H7 (cell line): ENCODE results near the gene RPTOR. TPM values are rescaled to one million over a fixed set of nuclear protein-coding genes. Genes with fewer than 3 reads are reported as not detected.

Experiments used
- DNase-seq: peaks from one replicate; pipeline ENCODE4 v3.0.0; 2012
- H3K27me3 ChIP-seq: 2 replicates; pipeline ENCODE4 v1.6.0; 2011; ENCODE audit warnings: mild to moderate bottlenecking, low read length; ENCODE audit not compliant: control insufficient read depth, insufficient read depth
- H3K36me3 ChIP-seq: replicated peaks from 2 replicates; pipeline ENCODE4 v1.5.1; 2011; ENCODE audit warnings: low read length; ENCODE audit not compliant: control insufficient read depth, insufficient read depth
- H3K4me3 ChIP-seq: 2 replicates; pipeline ENCODE4 v1.5.1; 2011; ENCODE audit warnings: low read depth, mild to moderate bottlenecking, control low read depth, low read length, moderate library complexity; ENCODE audit not compliant: insufficient read depth
- total RNA-seq: library from RNA; depleted of rRNA; stranded (reverse); fragments of >200 nt; shearing (Covaris generic); gene quantifications from 2 replicates; pipeline ENCODE4 v1.2.3, GENCODE V29; 2014

RPTOR gene
- total RNA-seq, 1 experiment from 2014 or later: 20.9 TPM

DNA sequence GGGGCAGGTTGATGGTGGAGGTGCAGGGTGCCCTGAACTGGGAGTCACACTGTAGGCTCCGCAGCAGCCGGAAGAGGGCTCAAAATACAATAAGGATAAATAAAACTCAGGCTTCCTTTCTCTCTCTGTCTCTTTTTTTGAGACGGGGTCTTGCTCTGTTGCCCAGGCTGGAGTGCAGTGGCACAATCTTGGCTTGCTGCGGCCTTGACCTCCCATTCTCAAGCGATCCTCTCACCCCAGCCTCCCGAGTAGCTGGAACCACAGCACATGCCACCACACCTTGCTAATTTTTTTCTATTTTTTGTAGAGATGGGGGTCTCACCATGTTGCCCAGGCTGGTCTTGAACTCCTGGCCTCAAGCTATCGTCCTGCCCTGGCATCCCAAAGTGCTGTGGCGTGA, 35.3 kb upstream of the RPTOR start:
- no peak for DNase-seq
- no peak overlapping the region for H3K4me3 ChIP-seq
- H3K36me3 ChIP-seq: no peaks in the 10 kb centered on the region
- no peaks in the 10 kb centered on the region for H3K27me3 ChIP-seq

DNA sequence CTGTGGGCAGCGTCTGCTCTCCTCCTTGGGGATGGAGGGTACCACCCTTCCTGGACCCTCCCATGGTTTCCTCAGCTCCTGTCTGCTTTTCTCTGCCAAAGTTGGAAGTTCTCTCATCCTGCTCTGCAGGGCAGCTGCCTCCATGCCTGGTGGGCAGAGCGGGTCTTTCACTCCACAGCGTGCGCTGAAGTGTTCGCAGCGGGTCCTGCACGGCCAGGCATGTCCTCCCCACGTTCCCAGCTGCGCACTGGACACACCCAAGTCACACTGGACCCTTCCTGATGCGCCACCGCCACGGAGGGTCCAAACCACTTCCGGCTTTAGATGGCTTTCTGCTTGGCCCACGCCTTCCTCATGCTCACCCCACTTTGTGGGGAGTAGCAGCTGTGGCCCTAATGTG, 34.5 kb upstream of the RPTOR start:
- no peaks in the 10 kb centered on the region for H3K27me3 ChIP-seq
- H3K4me3 ChIP-seq: no peak overlapping the region
- DNase-seq: no peak
- no peaks in the 10 kb centered on the region for H3K36me3 ChIP-seq

DNA sequence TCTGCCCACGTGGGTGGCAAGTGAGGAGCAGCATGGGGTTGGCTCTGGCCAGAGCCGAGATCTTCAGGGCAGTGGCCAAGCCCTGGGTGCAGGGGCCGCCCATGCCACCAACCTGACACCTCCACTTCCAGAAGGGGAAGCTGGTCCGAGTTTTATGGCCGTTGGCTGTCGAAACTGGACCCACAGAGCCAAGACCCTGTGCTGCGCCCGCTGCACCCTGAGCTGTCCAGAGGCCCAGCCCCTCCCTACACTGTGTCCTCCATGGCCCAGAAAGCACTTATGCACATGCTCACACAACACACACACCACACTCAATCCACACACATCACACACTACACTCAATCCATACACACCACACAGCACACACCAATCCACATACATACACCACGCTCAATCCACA, 33.9 kb upstream of the RPTOR start:
- H3K4me3 ChIP-seq: no peak overlapping the region
- no peak for DNase-seq
- H3K27me3 ChIP-seq: no peaks in the 10 kb centered on the region
- H3K36me3 ChIP-seq: no peaks in the 10 kb centered on the region

DNA sequence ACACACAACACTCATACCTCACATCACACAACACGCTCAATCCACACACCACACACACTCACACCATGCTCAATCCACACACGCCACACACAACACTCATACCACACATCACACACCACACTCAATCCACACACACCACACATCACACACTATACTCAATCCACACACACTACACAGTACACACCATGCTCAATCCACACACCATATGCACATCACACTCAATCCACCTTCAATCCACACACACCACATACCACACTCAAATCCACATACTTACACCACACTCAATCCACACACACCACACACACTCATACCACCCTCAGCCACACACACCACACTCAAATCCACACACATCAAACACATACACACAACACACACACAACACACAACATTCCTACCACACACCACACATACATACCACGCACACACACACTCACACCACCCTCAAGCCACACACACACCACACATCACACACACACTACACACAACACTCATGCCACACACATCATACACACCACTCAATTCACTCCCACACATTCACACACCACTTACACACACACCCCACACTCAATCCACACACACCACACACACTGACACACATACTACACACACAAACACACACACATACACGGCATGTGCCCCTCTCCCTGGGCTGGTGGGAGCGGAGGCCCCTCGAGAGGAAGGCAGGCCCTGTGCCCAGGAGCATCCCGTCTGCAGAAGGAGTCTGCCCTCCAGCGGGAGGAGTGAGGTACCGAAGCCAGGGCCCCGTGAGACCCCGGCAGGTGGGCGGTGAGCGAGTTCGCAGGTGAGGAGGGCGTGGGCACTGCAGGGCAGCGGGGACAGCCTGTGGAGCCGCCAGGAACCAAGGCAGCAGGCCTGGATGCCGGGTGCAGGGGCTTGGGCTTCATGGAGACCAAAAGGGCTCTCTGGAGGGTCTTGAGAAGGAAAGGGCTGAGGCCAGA, 33.1 kb upstream of the RPTOR start:
- H3K4me3 ChIP-seq: no peak overlapping the region
- no peaks in the 10 kb centered on the region for H3K36me3 ChIP-seq
- peak; percentile 96 for DNase-seq
- no peaks in the 10 kb centered on the region for H3K27me3 ChIP-seq

DNA sequence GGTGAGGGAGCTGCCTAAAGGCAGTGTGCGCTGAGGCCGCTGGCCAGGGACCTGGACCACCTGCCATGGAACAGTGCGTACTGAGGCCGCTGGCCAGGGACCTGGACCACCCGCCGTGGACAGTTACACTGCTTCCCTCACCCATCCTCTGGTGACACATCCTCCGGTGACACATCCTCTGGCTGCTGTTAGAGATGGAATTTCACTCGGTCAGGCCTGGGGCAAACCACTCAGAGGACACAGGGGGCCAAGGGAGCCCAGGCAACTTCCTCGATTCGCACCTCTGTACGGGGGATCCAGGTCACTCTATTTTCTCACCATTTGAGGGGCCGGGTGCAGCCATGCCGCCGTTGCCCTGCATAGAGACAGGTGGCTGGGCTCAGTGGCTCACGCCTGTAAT, 32.4 kb upstream of the RPTOR start:
- no peak overlapping the region for H3K4me3 ChIP-seq
- H3K36me3 ChIP-seq: no peaks in the 10 kb centered on the region
- H3K27me3 ChIP-seq: no peaks in the 10 kb centered on the region
- DNase-seq: no peak

DNA sequence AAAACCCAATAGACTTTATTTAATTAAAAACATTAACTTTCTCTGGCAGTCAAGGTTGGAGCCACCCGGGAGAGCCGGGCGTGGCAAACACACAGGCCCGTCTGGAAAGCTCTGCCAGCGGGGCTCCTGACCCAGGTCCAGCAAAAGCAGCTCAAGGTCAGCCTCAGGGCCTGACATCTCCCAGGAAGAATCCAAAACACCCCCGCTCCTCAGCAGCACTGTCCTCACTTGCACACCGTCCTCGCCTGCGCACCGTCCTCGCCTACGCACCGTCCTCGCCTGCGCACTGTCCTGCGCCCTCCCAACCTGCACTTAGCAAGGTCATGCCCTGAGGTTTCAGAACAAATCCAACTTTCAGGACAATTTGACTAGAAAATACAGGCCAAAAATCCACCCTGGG, 31.4 kb upstream of the RPTOR start:
- Histone ChIP-seq H3K4me3 (no peak overlapping the region), H3K27me3 (no peaks in the 10 kb centered on the region), H3K36me3 (no peaks in the 10 kb centered on the region)
- no peak for DNase-seq

DNA sequence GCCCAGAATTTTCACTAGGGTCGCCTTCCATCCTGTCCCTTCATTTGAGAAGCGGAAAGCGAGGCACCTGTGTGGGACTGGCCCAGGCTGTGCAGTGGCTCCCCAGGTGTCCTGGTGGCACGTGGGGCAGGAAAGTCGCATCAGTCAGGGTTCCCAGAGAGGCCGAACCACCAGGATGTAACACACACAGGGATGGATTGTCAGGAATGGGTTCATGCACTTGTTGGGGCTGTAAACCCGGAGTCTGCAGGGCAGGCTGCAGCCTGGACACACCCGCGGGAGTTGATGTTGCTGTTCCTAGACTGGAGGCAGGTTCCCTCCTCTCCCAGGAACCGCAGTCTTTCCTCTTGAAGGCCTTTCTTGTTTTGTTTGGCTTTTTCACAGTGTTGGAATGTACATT, 30.7 kb upstream of the RPTOR start:
- Histone ChIP-seq H3K36me3 (no peaks in the 10 kb centered on the region), H3K27me3 (no peaks in the 10 kb centered on the region), H3K4me3 (no peak overlapping the region)
- peak; percentile 65 for DNase-seq

DNA sequence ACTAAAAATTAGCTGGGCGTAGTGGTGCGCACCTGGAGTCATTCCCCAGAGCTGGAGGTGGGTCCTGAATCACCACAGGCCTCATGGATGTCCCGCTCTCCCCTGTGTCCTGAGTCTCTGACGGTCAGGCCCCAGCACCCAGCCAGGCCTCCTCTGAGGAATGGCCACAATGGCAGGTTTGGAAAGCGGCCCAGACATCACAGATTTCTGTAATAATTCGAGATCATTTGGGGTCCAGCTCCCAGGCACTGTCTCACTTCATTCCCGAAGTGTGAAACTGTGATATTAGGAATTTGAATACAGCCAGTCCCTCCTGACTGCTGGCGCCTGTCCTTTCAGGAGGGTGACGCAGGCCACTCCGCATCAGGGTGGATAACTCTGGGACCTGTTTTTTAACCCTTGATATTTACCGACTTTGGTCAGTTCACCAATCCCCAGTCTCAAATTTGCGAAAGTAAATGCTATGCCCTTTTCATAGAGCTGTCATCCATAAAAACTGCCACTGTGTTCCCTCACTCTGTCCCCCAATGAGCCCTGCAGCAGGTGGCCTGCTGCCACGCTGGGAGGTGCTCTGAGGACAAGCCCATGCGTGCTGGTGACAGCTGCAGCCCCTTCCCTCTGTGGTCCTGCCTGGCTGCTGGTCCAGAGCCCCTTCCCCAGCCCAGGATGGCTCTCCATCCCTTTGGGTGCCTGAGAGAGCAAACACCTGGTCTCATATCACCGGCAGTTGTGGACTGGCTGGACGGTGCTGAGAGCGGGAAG, 28.3 kb upstream of the RPTOR start:
- Histone ChIP-seq H3K4me3 (no peak overlapping the region), H3K27me3 (no peaks in the 10 kb centered on the region), H3K36me3 (no peaks in the 10 kb centered on the region)
- no peak for DNase-seq

DNA sequence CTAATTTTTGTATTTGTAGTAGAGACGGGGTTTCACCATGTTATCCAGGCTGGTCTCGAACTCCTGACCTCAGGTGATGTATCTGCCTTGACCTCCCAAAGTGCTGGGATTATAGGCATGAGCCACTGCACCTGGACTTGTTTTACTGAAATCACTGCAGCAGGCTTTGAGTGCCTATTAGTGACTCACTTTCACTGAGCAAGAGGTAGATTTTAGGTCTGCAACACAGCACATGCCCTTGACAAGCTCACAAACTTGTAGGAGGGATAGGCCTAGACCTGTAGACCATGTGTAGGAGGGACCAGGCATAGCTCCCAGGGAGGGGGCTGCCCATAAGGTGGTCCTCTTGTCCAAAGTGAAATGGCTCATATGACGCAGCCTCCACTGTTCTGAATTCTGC, 27.0 kb upstream of the RPTOR start:
- DNase-seq: no peak
- Histone ChIP-seq H3K27me3 (no peaks in the 10 kb centered on the region), H3K4me3 (no peak overlapping the region), H3K36me3 (no peaks in the 10 kb centered on the region)

DNA sequence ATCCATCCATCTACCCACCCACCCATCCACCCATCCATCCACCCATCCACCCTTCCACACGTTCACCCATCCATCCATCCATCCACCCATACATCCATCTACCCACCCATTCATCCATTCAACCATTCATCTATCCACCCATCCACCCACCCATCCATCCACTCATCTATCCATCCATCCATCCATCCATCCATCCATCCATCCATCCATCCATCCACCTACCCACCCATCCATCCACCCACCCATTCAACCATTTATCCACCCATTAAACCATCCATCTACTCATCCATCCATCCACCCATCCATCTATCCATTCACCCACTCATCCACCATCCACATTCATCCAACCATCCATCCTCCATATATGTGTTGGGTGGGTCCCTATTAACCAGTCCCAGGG, 26.2 kb upstream of the RPTOR start:
- Histone ChIP-seq H3K27me3 (no peaks in the 10 kb centered on the region; the same call in 1 of the 2 replicates), H3K36me3 (no peaks in the 10 kb centered on the region), H3K4me3 (no peak overlapping the region)
- DNase-seq: no peak

DNA sequence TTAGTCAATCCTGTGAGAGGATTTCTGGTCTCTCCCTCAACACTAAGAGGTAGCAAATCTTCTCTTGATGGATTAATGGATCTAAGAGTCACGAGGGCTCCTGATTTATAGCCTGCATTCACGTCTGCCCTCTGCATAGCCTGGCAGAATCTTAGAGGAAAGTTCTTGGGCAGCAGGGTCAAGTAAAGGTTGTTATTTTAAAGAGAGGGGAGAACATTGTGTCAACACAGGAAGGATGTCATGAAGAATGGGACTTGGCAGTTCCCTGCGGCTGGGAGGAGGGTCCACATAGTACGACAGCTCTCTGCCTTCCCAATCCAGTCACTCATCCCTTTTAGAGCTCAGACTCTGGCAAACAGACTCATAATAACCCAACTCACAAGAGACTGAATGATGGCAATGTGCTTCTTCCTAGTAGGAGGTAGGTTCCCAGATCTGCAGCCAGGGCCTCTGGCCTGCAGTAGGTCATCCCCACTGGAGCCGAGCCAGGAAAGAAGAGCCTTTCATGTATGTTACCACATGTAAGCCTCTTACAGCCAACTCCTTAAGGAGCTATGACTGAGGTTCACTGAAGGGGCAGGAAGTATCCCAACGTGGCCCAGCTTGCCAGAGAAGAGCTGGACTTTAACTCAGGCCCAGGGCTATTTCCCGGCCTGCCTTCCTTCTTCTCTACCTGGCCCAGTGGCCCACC, 25.4 kb upstream of the RPTOR start:
- Histone ChIP-seq H3K36me3 (no peaks in the 10 kb centered on the region), H3K27me3 (no peaks in the 10 kb centered on the region; the same call in 1 of the 2 replicates), H3K4me3 (no peak overlapping the region)
- DNase-seq: no peak

DNA sequence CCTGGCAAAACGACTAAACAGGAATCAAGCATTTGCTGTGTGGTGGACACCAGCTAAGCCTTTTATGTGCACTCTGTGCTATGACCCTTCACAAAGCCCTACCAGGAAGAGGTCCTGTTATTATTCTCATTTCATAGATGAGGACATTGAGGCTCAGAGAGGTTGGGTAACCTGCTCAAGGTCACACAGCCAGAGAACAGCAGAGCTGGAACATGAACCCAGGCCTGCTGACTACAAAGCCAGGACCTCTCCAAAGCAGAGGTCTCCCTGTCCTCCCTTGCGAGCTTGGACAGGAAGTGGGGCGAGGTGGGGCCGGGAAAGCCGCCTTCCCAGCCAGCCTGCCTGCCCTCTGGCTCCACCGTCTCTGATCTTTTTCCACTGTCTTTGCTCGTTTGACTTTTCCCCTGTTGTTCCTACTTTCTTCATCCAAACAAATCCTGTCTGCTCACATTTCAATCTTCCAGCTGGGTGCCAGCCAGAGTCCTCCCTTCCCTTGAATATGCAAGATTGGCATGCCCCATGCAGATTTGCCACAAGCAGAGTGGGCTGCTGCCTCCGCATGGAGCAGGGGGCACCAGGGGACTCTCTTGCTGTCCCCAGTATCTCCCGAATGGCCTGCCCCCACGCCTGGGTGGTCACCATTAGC, 23.7 kb upstream of the RPTOR start:
- Histone ChIP-seq H3K27me3 (no peaks in the 10 kb centered on the region; the same call in 1 of the 2 replicates), H3K36me3 (no peaks in the 10 kb centered on the region), H3K4me3 (no peak overlapping the region)
- no peak for DNase-seq

DNA sequence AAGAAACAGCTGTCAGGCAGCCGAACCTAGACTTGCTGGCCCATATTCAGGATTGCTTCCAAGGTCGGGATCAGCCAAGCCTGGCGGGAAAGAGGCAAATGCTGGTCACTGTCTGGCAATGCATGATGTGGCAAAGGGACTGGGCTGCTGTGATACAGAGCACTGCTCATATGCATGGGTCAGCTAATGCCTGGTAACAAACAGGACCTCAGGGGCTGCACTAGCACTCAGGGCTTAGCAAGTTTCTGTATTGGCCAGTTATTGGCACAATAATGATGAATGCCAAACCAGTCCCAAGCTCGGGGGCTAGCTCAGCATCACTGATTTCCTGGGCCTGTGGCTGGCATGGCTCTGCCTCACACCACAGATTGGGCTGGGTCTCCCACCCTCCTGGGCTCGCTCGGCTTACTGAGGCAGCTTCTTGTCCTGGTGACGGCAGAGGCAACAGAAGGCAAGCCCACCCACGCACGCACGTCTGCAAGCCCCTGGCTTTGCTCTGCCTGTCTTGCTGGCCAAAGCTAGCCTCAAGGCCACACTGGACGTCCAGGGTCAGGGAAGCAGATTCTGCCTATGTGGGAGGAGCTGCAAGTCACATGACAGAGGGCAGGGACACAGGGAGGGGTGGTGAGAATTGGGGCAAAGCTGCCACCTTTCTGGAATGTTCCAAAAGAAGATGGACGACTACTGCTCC, 21.4 kb upstream of the RPTOR start:
- H3K4me3 ChIP-seq: no peak overlapping the region

More for the DNA sequence above, 21.4 kb upstream of the RPTOR start:
- no peaks in the 10 kb centered on the region; the same call in 1 of the 2 replicates for H3K27me3 ChIP-seq
- DNase-seq: no peak
- no peaks in the 10 kb centered on the region for H3K36me3 ChIP-seq
